T47D (cell line): ENCODE data around the gene KMT2C.
"Not testable (repeated sequence)": the region's sequence is repeated elsewhere in the genome, so short reads cannot be mapped to it uniquely, and the experiment has no call there.

ENCODE experiments used
- DNase-seq, 2 experiments: peaks; one replicate each; pipeline versions ENCODE4 v3.0.0 to v3.0.0-alpha.2; 2011 to 2012; ENCODE audit warnings: low read depth in 1 of 2, low spot score in 1 of 2
- JUND ChIP-seq: IDR thresholded peaks from 2 replicates; pipeline ENCODE4 v1.6.1; 2012; ENCODE audit warnings: low read depth
- in situ Hi-C: cut with HindIII; loops from 2 replicates; pipeline ENCODE4 v1.10.0; 2016; ENCODE audit warnings: low sequenced_read_pairs, low pct_unique_long_range_greater_than_20kb

Gene KMT2C

DNA sequence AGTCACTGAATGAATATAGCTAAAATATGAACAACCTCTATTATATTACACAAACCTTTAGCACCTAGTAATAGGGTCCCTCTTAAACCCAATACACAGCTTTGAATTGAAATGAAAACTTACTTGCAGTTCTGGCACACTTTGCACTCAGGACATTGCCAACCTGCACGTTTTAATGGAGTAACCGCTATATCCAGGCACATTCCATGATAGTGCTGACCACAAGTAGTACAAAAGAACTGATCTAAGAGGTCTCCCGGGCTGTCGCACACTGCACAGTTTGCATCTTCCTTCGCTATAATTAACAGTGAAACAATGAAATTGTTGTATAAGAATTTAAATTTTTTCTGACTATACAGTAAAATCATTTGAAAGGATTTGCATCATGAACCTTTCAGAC lies 170.9 kb downstream of the KMT2C start:
- DNase-seq, in situ Hi-C loops: not testable (repeated sequence)

DNA sequence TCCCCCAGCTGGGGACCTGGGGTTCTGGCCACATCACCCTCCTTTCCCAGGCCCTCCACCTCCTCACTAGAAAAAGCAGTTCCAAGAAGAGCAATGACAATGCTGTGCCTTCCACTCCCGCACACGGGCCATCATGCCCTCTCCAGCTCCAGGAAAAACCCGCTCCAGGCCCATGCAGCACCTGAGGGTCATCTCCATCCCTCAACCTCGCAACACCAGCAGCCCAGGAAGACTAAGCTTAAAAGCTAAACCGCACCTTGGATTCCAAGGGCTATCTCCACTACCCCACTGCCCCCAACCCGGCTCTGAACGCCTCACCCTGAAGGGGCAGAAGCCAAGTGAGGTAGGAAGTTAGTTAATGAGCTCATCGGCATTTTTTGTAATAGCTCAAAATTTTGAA lies 173.7 kb downstream of the KMT2C start:
- DNase-seq, in situ Hi-C loops: not testable (repeated sequence)

DNA sequence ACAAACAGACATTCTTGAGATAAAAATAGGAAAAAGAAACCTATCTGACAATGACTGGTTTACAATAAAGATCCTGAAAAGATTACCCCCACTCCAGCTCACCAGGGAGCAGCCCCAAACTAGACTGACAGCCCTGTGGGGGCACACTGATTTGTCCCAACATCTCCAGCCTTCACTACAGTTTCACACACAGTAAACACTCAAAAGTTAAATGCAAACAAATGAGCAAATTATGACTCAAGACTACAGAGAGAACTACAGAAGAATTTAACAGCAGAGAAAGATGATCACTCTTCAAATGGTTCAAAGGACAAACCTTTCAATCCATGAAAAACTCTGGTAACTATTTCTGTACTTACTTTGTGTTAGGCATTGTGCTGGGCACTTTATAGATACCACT lies 176.2 kb downstream of the KMT2C start:
- in situ Hi-C loops, DNase-seq: not testable (repeated sequence)

DNA sequence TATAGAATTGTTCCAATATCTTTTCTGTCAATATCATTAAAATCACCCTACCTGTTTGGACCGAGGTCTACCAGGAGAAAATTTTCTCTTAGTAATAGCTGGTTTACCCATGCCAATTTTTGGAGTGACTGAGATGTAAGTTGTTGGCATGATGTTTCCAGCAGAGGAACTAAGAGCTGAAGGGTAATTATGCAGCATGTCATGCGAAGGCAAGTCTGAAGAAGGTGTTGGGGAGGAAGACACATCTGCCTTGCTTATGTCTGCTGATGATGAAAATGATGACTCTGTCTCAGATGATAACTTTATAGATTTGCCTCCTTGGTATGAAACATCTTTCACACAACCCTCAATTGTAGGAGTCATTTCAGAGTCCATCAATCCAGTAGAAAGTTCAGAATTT lies 188.0 kb downstream of the KMT2C start:
- in situ Hi-C loops, DNase-seq: not testable (repeated sequence)

DNA sequence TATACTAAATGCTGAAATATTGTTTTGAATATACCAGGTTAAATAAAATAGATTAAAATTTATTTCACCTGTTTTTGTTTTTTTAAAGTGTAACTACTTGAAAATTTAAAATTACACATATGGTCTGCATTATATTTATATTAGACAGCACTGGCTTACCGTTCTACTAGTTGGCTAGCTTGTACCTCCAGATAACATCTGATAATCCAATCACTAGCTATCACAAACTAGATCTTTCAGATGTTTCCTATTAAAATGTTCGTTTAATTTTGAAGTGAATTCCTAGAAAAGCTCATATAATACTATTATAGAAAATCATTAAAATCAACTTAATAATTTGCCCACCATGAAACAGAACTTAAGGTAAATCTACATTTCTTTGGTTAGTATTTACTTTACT lies 190.4 kb downstream of the KMT2C start:
- DNase-seq, in situ Hi-C loops: not testable (repeated sequence)

DNA sequence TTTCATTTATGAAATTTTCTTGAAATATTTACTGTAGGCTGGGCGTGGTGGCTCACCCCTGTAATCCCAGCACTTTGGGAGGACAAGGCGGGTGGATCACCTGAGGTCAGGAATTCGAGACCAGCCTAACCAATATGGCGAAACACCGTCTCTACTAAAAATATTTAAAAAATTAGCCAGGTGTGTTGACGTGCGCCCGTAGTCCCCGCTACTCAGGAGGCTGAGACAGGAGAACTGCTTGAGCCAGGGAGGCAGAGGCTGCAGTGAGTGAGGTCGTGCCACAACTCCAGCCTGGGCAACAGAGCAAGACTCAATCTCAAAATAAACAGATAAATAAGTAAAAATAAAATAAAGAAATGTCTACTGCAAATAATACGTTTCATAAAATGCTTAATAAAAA lies 192.3 kb downstream of the KMT2C start:
- in situ Hi-C loops, DNase-seq: not testable (repeated sequence)

DNA sequence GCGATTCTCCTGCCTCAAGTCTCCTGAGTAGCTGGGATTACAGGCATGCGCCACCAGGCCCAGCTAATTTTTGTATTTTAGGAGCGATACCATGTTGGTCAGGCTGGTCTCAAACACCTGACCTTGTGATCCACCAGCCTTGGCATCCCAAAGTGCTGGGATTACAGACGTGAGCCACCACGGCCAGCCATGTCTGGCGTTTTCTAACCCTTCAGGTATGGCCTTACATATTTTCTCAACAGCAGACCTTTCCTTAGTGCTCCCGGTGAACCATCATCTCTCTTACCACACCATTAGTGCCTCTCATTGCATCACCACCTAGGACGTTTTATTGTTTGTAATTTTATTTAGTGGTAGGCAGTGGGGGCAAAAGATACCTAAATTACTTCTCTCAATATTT lies 194.5 kb downstream of the KMT2C start:
- DNase-seq, in situ Hi-C loops: not testable (repeated sequence)

DNA sequence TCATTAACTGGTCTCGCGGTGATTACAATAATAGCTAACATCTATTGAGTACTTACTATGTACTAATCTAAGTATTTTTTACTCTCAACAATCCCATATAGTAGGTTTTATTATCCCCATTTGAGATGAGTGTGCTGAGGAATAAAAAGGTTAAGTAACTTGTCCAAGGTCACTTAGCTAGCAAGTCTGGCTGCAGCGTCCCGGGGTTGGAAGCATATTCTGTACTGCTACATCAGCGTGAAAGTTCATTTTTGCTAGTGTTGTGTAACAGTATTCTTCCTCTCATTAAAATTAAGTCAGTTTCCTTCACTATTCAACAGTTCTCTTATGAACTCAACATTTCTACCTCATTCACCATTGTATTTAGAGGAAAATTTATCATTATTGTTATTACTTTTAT lies 199.5 kb downstream of the KMT2C start:
- in situ Hi-C loops, DNase-seq: not testable (repeated sequence)

DNA sequence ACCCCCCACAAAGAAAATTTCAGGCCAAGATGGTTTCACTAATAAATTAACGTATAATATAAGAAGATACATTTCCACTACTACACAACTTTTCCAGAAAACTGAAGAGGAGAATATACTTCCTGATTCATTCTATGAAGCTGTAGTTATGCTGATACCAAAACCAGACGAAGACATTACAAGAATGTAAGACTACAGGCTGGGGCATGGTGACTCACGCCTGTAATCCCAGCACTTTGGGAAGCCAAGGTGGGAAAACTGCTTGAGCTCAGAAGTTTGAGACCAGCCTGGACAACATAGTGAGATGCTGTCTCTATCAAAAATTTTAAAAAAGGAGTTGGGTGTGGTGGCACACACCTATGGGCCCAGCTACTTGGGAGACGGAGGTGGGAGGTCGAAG lies 201.4 kb downstream of the KMT2C start:
- DNase-seq, in situ Hi-C loops: not testable (repeated sequence)

DNA sequence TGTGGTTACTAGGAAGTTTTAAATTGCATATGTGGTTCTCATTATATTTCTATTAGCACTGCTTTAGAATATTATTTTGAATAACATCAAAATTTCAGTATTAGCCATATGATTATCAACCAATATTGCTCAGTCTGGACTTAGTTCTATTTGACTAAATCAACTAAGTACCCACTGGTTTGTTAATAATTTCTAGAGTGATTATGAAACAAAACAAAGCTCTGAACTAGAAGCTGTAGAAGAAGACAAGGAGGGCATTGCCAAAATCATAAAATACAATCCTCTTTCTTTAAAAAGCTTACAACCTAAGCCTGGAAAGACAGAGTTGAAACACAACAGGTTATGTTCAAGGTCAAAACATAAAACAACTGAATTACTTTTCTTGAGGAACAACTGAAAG lies 204.7 kb downstream of the KMT2C start:
- no peak for TF ChIP-seq JUND
- in situ Hi-C loops, result no loop called here
- DNase-seq, result no peak

DNA sequence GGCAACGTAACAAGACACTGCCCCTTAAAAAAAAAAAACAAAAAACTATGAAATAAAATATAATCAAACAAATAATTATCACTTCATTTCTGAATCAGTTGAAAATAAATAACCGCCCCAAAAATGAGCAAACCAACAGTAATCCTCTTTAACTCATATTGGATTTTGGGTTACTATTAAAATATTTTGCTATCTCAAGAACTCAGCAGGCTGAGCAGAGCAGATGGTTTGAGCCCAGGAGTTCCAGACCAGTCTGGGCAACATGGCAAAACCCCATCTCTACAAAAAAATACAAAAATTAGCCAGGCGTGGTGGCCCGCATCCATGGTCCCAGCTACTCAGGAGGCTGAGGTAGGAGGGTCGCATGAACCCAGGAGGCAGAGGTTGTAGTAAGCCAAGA lies 216.2 kb downstream of the KMT2C start:
- DNase-seq, in situ Hi-C loops: not testable (repeated sequence)

DNA sequence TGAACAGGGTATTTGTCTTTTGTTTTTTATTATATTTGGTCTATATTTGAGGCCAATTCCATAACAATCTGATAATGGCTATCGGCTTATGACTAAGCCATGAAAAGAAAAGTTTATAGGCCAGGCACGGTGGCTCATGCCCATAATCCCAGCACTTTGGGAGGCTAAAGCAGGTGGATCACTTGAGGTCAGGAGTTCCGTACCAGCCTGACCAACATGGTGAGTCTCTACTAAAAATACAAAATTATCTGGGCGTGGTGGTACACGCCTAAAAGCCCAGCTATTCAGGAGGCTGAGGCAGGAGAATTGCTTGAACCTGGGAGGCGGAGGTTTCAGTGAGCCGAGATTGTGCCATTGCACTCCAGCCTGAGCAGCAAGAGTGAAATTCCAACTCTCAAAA lies 227.0 kb downstream of the KMT2C start:
- DNase-seq, in situ Hi-C loops: not testable (repeated sequence)

DNA sequence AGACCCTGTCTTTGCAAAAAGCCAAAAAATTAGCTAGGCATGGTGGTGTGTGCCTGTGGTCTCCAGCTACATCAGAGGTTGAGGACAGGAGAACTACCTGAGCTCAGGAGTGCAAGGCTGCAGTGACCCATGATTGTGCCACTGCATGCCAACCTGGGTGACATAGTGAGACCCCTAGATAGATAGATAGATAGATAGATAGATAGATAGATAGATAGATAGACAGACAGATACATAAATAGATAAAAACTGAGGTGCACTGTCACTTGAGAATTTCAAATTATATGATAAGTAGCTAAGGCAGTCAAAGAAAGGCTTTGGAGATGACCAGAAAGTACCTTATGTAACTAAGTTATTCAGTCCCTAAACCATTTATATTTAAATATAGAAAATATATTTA lies 231.4 kb downstream of the KMT2C start:
- DNase-seq, in situ Hi-C loops: not testable (repeated sequence)

DNA sequence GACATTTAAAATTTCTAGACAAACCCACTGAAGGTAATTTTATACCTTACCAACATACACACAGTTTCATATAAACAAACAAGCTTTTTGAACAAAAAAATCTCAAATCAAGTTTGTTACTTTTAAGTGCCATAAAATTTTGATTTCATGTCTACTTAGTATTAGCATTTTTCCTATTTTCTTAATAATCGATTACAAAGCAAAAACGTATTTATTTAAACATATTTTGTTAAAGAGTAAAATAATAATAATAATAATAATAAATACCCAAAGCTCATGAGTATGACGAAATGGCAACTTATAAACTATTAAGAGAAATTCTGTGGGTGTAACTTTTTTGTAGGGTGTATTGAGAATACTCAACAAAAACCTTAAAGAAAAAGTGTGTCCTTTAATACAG lies 232.7 kb downstream of the KMT2C start:
- in situ Hi-C loops, result no loop called here
- no peak for DNase-seq
- TF ChIP-seq JUND, result no peak

DNA sequence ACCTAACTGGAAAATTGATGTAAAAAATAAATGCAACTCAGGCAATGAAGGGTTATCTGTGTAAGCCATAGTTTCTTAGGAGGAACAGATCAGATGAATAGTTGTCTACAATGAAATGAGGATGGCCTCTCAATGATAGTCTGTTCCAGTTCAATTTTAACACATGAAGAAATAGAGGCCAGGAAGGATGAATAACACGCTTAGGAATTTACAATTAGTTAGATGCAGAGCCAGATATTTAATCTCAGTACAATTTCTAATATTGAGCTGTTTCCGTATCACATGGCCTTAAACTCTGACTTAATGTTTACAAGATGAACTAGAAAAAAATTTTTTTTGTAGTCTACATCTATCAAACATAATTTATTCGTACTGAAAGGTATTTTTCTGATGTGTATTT lies 233.7 kb downstream of the KMT2C start:
- in situ Hi-C loops, result no loop called here
- no peak for DNase-seq
- no peak for TF ChIP-seq JUND
